Neural cell (in vitro differentiated cells): ENCODE data around the gene STX4. TPM values are rescaled to one million over a fixed set of nuclear protein-coding genes. Genes with fewer than 3 reads are reported as not detected.

ENCODE experiments used
- H2AFZ ChIP-seq: fragments of 200-600, 300-800 bp; sonication (generic), shearing (Covaris generic); 2 replicates; pipeline ENCODE4 v1.6.0; 2014; ENCODE audit warnings: low read depth, mild to moderate bottlenecking, antibody characterized with exemption, low read length, moderate library complexity
- H3F3A ChIP-seq: fragments of 200-600 bp; shearing (Covaris generic); 2 replicates; pipeline ENCODE4 v1.6.1; 2016; ENCODE audit warnings: mild to moderate bottlenecking, moderate library complexity, mixed read lengths, antibody characterized with exemption, low read length; ENCODE audit not compliant: insufficient read depth, poor library complexity, severe bottlenecking
- H3K27ac ChIP-seq: fragments of 200-600, 300-800 bp; sonication (generic), shearing (Covaris generic); 2 replicates; pipeline ENCODE4 v1.5.1; 2014; ENCODE audit warnings: mild to moderate bottlenecking, low read length, moderate library complexity
- H3K27me3 ChIP-seq: fragments of 300-800, 200-600 bp; sonication (generic), shearing (Covaris generic); 2 replicates; pipeline ENCODE4 v1.6.0; 2014; ENCODE audit warnings: mild to moderate bottlenecking, low read depth, low read length, moderate library complexity; ENCODE audit not compliant: insufficient read depth
- H3K36me3 ChIP-seq: fragments of 300-800, 200-600 bp; sonication (generic), shearing (Covaris generic); 2 replicates; pipeline ENCODE4 v1.5.1; 2014; ENCODE audit warnings: mild to moderate bottlenecking, antibody characterized with exemption, low read length, moderate library complexity; ENCODE audit not compliant: insufficient read depth
- H3K4me2 ChIP-seq: fragments of 300-800, 200-600 bp; sonication (generic), shearing (Covaris generic); 2 replicates; pipeline ENCODE4 v1.6.0; 2014; ENCODE audit warnings: mild to moderate bottlenecking, low read length
- H3K4me3 ChIP-seq: fragments of 300-800, 200-600 bp; sonication (generic), shearing (Covaris generic); 2 replicates; pipeline ENCODE4 v1.5.1; 2014; ENCODE audit warnings: mild to moderate bottlenecking, low read length, moderate library complexity
- H3K79me2 ChIP-seq: fragments of 200-600 bp; shearing (Covaris generic); replicated peaks from 2 replicates; pipeline ENCODE4 v1.6.0; 2014; ENCODE audit warnings: mild to moderate bottlenecking, low read length, moderate library complexity; ENCODE audit not compliant: insufficient read depth
- H3K9ac ChIP-seq: fragments of 300-800, 200-600 bp; sonication (generic), shearing (Covaris generic); 2 replicates; pipeline ENCODE4 v1.6.1; 2016; ENCODE audit warnings: mild to moderate bottlenecking, low read length, mixed read lengths
- H3K9me2 ChIP-seq: fragments of 200-600 bp; shearing (Covaris generic); 2 replicates; pipeline ENCODE4 v1.6.1; 2016; ENCODE audit warnings: mild to moderate bottlenecking, low read length, mixed read lengths; ENCODE audit not compliant: insufficient read depth
- H3K9me3 ChIP-seq: fragments of 200-600, 300-800 bp; sonication (generic), shearing (Covaris generic); 2 replicates; pipeline ENCODE4 v1.6.1; 2016; ENCODE audit warnings: mild to moderate bottlenecking, mixed run types, low read length, moderate library complexity, mixed read lengths
- H4K20me1 ChIP-seq: fragments of 200-600 bp; shearing (Covaris generic); 2 replicates; pipeline ENCODE4 v1.6.1; 2016; ENCODE audit warnings: mild to moderate bottlenecking, mixed run types; ENCODE audit not compliant: insufficient read depth
- CTCF ChIP-seq: fragments of 450-650 bp; IDR thresholded peaks from 2 replicates; pipeline ENCODE4 v1.5.1; 2014; ENCODE audit warnings: antibody characterized with exemption, mild to moderate bottlenecking, moderate library complexity; ENCODE audit not compliant: poor library complexity, severe bottlenecking
- EP300 ChIP-seq: fragments of 450-650 bp; conservative IDR thresholded peaks from 2 replicates; pipeline ENCODE4 v1.6.1; 2014; ENCODE audit warnings: antibody characterized with exemption, mild to moderate bottlenecking, moderate library complexity; ENCODE audit not compliant: poor library complexity, severe bottlenecking
- EZH2 ChIP-seq: fragments of 200-600, 300-800 bp; shearing (Covaris generic), sonication (generic); IDR thresholded peaks from 2 replicates; pipeline ENCODE4 v1.6.1; 2014; ENCODE audit warnings: antibody characterized with exemption, low read length, borderline replicate concordance, mild to moderate bottlenecking; ENCODE audit not compliant: insufficient read depth, poor library complexity, severe bottlenecking
- MXI1 ChIP-seq: fragments of 450-650 bp; conservative IDR thresholded peaks from 2 replicates; pipeline ENCODE4 v1.6.1; 2014; ENCODE audit warnings: antibody characterized with exemption, mild to moderate bottlenecking; ENCODE audit not compliant: poor library complexity, severe bottlenecking
- POLR2AphosphoS5 ChIP-seq: IDR thresholded peaks from 2 replicates; pipeline ENCODE4 v1.6.1; 2012
- RAD21 ChIP-seq: fragments of 450-650 bp; conservative IDR thresholded peaks from 2 replicates; pipeline ENCODE4 v1.6.1; 2014; ENCODE audit warnings: antibody characterized with exemption, mild to moderate bottlenecking, moderate library complexity
- REST ChIP-seq: IDR thresholded peaks from 2 replicates; pipeline ENCODE4 v1.6.1; 2012; ENCODE audit warnings: borderline replicate concordance
- SMC3 ChIP-seq: fragments of 450-650 bp; conservative IDR thresholded peaks from 2 replicates; pipeline ENCODE4 v1.6.1; 2014; ENCODE audit warnings: antibody characterized with exemption, mild to moderate bottlenecking, moderate library complexity; ENCODE audit not compliant: poor library complexity
- TAF1 ChIP-seq: IDR thresholded peaks from 2 replicates; pipeline ENCODE4 v1.6.1; 2012; ENCODE audit warnings: low read depth
- polyA plus RNA-seq: library from polyadenylated mRNA; depleted of rRNA; stranded (reverse); fragments of >200 nt; gene quantifications from 2 replicates; pipeline ENCODE4 v1.2.3, GENCODE V29; 2014

The STX4 gene
- polyA plus RNA-seq, 1 donor from 2014 or later = 32.2 TPM

- TF ChIP-seq EP300 (no peak), RAD21 (no peak), POLR2AphosphoS5 (no peak), TAF1 (no peak), REST (no peak)
- H2AFZ ChIP-seq = no peak overlapping the region
- peak overlapping the region; percentile 100 for H3K4me2 ChIP-seq
- no peak overlapping the region for H3K27ac ChIP-seq
- peaks cover 14% of the 10 kb centered on the region for H3K79me2 ChIP-seq
- H3K36me3 ChIP-seq = no peaks in the 10 kb centered on the region
- H3F3A ChIP-seq = no peaks in the 10 kb centered on the region
- no peaks in the 10 kb centered on the region for H3K9me3 ChIP-seq
- H4K20me1 ChIP-seq = no peaks in the 10 kb centered on the region
- no peak overlapping the region for H3K9ac ChIP-seq
- no peaks in the 10 kb centered on the region for H3K27me3 ChIP-seq
- no peaks in the 10 kb centered on the region for H3K9me2 ChIP-seq
- no peak overlapping the region for H3K4me3 ChIP-seq
Measured at GRCh38 chr16:31008551-31008950, 24.8 kb upstream of the STX4 start.

- no peak for TF ChIP-seq CTCF
- Histone ChIP-seq H4K20me1 (no peaks in the 10 kb centered on the region), H2AFZ (no peak overlapping the region), H3K9me2 (no peaks in the 10 kb centered on the region), H3K27ac (no peak overlapping the region), H3K4me2 (peak overlapping the region; percentile 100), H3K79me2 (peaks cover 14% of the 10 kb centered on the region), H3K36me3 (no peaks in the 10 kb centered on the region), H3K9ac (peak overlapping the region; percentile 86), H3K27me3 (no peaks in the 10 kb centered on the region), H3F3A (no peaks in the 10 kb centered on the region), H3K9me3 (no peaks in the 10 kb centered on the region), H3K4me3 (peak overlapping the region; percentile 89)
Measured at GRCh38 chr16:31009120-31009519, 24.2 kb upstream of the STX4 start.

GRCh38 chr16:31009894-31010584 is 23.3 kb upstream of the STX4 start:
- peak overlapping the region; percentile 89 for H3K4me3 ChIP-seq
- H3K9me2 ChIP-seq = no peaks in the 10 kb centered on the region
- no peaks in the 10 kb centered on the region for H3F3A ChIP-seq
- H3K4me2 ChIP-seq = peak overlapping the region; percentile 100
- peak overlapping the region; percentile 40 for H2AFZ ChIP-seq
- peak overlapping the region; percentile 86 for H3K9ac ChIP-seq
- H3K36me3 ChIP-seq = no peaks in the 10 kb centered on the region
- peak overlapping the region; percentile 58 for H3K27ac ChIP-seq
- H3K9me3 ChIP-seq = no peaks in the 10 kb centered on the region
- H4K20me1 ChIP-seq = no peaks in the 10 kb centered on the region
- peaks cover 14% of the 10 kb centered on the region for H3K79me2 ChIP-seq
- H3K27me3 ChIP-seq = no peaks in the 10 kb centered on the region
- TF ChIP-seq POLR2AphosphoS5 = peak; percentile 8
- TF ChIP-seq EZH2 = no peak
- peak; percentile 36 for TF ChIP-seq REST
- TF ChIP-seq CTCF = peak; percentile 30
- no peak for TF ChIP-seq EP300
- TF ChIP-seq SMC3 = peak; percentile 40
- TF ChIP-seq RAD21 = no peak
- TF ChIP-seq MXI1 = peak; percentile 38
- TF ChIP-seq TAF1 = no peak
